ENCODE results near the gene MT1H.

The MT1H gene

DNA sequence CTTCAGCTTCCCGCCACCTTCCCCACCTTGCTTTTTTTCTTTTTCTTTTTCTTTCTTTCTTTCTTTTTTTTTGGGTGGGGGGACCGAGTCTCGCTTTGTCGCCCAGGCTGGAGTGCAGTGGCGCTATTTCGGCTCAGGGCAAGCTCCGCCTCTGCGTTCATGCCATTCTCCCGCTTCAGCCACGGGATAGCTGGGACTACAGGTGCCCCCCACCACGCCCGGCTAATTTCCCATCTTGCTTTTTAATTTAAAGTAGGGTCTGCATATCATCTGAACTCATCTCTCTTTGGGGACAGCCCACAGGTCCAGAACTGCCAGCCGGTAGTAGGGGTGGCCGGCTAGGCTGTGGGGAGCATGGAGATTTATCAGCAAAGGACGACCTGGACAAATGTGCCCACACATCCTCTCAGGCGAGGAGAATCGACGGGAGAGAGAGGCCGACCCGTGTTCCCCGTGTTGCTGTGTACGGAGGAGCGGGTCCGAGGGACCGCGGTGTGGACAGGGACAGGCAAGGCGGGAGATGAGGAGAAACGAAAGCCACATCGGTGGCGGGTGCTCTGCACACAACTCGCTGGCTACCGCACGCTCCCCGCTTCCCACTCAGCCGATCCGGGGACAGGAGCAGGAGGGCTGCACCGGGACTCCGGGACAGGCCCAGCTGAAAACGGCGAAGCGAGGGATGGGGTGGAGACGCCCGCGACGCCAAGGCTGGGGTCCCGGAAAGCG lies 34.7 kb upstream of the MT1H start:
- Histone ChIP-seq H3K27ac (no peak overlapping the region), H3K4me3 (ENCODE audit: low read depth, low read length) (peak overlapping the region; percentile 37), H3K27me3 (replicated peaks) (peaks cover 32% of the 10 kb centered on the region), H3K36me3 (replicated peaks) (no peaks in the 10 kb centered on the region)
- DNase-seq: no peak
- in situ Hi-C loops (cut with HindIII; ENCODE audit: low pct_ligation_motif_present, low sequenced_read_pairs): no loop called here
- TF ChIP-seq, protein P1, sequence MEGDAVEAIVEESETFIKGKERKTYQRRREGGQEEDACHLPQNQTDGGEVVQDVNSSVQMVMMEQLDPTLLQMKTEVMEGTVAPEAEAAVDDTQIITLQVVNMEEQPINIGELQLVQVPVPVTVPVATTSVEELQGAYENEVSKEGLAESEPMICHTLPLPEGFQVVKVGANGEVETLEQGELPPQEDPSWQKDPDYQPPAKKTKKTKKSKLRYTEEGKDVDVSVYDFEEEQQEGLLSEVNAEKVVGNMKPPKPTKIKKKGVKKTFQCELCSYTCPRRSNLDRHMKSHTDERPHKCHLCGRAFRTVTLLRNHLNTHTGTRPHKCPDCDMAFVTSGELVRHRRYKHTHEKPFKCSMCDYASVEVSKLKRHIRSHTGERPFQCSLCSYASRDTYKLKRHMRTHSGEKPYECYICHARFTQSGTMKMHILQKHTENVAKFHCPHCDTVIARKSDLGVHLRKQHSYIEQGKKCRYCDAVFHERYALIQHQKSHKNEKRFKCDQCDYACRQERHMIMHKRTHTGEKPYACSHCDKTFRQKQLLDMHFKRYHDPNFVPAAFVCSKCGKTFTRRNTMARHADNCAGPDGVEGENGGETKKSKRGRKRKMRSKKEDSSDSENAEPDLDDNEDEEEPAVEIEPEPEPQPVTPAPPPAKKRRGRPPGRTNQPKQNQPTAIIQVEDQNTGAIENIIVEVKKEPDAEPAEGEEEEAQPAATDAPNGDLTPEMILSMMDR (IDR thresholded peaks at IDR 0.05; ENCODE audit: low read depth, low read length, missing control alignments): no peak

DNA sequence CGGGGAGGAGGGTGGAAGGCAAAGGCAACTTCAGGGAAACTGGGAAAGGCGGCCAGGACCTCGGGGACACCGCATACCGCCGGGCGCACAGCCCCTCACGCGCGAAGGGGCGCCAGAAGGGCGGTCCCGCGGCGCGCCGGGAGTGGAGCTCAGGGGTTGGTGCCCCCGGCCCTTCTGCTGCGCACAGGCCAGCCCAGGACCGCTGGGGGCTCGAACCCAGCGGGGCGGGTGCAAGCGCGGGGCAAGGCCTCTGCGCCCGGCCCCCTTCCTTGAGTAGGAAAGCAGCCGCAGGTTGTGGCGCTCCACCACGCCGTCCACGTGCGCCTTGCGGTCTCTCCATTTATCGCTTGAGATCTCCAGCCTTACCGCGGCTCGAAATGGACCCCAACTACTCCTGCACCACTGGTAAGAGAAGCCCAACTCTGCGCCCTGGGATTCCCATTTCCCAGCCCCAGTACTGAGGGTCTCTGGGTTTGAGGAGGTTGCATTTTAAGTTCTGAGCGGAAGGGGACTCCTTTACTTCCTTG lies 34.1 kb upstream of the MT1H start:
- Histone ChIP-seq H3K36me3 (replicated peaks) (no peaks in the 10 kb centered on the region), H3K4me3 (ENCODE audit: low read depth, low read length) (peak overlapping the region; percentile 37), H3K27me3 (replicated peaks) (peaks cover 32% of the 10 kb centered on the region), H3K27ac (no peak overlapping the region)
- in situ Hi-C loops (cut with HindIII; ENCODE audit: low pct_ligation_motif_present, low sequenced_read_pairs): no loop called here
- DNase-seq: no peak
- TF ChIP-seq, protein P1 (IDR thresholded peaks at IDR 0.05; ENCODE audit: low read depth, low read length, missing control alignments): no peak

DNA sequence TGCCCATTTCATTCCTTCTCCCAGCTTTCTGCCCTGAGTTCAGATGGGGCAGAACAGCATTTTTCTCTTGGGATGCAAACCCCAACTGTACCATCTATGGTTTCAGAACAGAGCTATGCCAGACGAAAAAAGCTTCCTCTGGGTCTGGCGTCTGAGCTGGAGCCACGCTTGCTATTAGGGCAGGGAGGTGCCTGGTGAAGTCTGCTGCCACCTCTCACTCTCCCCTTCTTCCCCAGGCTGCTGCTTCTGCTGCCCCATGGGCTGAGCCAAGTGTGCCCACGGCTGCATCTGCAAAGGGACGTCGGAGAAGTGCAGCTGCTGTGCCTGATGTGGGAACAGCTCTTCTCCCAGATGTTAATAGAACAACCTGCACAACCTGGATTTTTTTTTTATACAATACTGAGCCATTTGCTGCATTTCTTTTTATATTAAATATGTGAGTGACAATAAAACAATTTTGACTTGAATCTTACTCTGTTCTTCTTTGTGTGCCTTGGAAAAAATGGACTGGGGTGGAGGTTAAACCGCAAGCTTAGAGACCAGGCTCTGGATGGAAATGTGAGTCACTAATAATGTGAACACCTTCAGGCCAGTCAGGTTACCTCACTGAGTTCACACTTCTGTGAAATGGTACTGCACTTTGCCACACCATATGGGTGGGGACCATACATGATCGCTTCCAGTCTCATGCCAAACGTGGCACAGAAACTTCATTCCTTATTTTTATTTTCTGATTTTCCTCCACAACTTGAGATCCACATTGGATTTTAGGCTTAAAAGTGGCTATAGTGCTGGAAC lies 32.8 kb upstream of the MT1H start:
- TF ChIP-seq, protein P1 (IDR thresholded peaks at IDR 0.05; ENCODE audit: low read depth, low read length, missing control alignments): no peak
- DNase-seq: no peak
- Histone ChIP-seq H3K27me3 (replicated peaks) (peaks cover 32% of the 10 kb centered on the region), H3K36me3 (replicated peaks) (no peaks in the 10 kb centered on the region), H3K27ac (no peak overlapping the region), H3K4me3 (ENCODE audit: low read depth, low read length) (no peak overlapping the region)
- in situ Hi-C loops (cut with HindIII; ENCODE audit: low pct_ligation_motif_present, low sequenced_read_pairs): no loop called here

DNA sequence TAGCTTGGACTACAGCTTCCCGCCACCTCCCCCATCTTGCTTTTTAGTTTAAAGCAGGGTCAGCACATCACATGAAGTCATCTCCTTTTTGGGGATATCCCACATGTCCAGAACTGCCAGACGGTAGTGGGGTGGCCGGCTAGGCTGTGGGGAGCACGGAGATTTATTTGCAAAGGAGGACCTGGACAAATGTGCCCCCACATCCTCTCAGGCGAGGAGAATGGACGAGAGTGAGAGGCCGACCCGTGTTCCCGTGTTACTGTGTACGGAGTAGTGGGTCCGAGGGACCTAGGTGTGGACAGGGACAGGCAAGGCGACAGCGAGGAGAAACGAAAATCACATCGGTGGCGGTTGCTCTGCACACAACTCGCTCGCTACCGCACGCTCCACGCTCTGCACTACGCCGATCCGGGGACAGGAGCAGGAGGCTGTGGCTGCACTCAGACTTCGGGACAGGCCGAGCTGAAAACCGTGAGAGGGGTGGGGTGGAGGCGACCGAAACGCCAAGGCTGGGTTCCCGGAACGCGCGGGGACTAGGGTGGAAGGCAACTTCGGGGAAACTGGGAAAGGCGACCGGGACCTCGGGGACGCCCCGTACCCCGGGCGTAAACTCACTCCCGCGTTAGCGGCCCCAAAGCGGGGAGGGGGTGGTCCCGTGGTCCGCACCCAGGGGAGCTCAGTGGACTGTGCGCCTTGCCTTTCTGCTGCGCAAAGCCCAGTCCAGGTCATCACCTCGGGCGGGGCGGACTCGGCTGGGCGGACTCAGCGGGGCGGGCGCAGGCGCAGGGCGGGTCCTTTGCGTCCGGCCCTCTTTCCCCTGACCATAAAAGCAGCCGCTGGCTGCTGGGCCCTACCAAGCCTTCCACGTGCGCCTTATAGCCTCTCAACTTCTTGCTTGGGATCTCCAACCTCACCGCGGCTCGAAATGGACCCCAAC lies 31.5 kb upstream of the MT1H start, which contains the start of gene MT1A:
Gene MT1A, plus strand, starts transcription at position 853 of the 937 bp plus-strand sequence. Its CDS starts 73 bp downstream, at position 926.
- in situ Hi-C loops (cut with HindIII; ENCODE audit: low pct_ligation_motif_present, low sequenced_read_pairs): no loop called here
- Histone ChIP-seq H3K4me3 (ENCODE audit: low read depth, low read length) (peak within 1 kb of the TSS; percentile 59), H3K27ac (no peak within 1 kb of the TSS), H3K27me3 (replicated peaks) (peaks cover 30% of the 10 kb centered on the region), H3K36me3 (replicated peaks) (no peaks in the 10 kb centered on the region)
- TF ChIP-seq, protein P1 (IDR thresholded peaks at IDR 0.05; ENCODE audit: low read depth, low read length, missing control alignments): no peak
- no peak for DNase-seq

DNA sequence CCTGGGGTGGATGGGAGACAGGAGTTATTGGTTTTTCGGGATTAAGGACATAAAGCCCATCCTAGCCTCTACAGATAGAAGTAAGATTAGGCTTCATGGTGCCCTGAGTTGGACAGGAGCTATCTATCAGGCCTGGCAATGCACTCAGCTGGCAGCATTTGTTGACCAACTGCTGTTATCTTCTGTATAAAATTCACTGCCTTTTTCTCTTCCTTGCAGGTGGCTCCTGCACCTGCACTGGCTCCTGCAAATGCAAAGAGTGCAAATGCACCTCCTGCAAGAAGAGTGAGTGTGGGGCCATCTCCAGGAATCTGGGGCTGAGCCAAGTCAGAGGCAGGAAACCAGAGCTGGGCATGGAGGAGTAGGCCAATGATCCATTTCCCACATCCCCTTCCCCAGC lies 30.6 kb upstream of the MT1H start:
- in situ Hi-C loops (cut with HindIII; ENCODE audit: low pct_ligation_motif_present, low sequenced_read_pairs): no loop called here
- TF ChIP-seq, protein P1 (IDR thresholded peaks at IDR 0.05; ENCODE audit: low read depth, low read length, missing control alignments): no peak
- no peak overlapping the region for H3K27ac ChIP-seq
- no peaks in the 10 kb centered on the region for H3K36me3 ChIP-seq (replicated peaks)
- no peak overlapping the region for H3K4me3 ChIP-seq (ENCODE audit: low read depth, low read length)
- H3K27me3 ChIP-seq (replicated peaks): peaks cover 34% of the 10 kb centered on the region
- DNase-seq: no peak

Data from brain microvascular endothelial cell (primary cell).